ENCODE data around the gene SKAP1. TPM values are rescaled to one million over a fixed set of nuclear protein-coding genes. Genes with fewer than 3 reads are reported as not detected.

Gene SKAP1
- total RNA-seq, 1 experiment from 2014 or later, result 0.31 TPM

DNA sequence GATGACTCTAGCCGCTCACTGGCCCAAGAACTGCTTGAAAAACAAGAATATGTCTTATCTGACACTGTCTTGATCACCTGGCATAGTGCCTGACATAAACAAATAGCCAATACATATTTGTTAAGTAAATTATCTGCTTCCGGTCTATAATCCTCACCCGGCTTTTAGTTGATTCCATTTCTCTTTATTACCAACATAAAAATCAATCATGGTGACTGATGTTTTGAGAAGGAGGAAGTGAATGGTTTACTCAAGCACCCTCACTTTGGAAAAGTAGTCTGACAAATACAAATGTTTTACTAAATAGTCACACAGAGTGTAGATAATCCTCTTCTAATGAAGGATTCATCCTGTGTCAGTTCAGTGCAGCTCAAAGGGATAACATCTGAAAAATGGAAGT lies 47.0 kb downstream of the SKAP1 start:
- ChIA-PET POLR2A (ENCODE audit: unreplicated experiment) (no interaction called here), CTCF (interaction anchor here (0.6 kb wide), 1 partner anchor 225 kb away, joined by 4 read pairs; no protein-coding TSS in a partner anchor)
- Histone ChIP-seq H4K20me1 (ENCODE audit: insufficient read depth) (no peaks in the 10 kb centered on the region), H3K79me2 (ENCODE audit: low read depth) (no peaks in the 10 kb centered on the region), H3K4me1 (replicated peaks; ENCODE audit: insufficient read depth) (no peaks in the 10 kb centered on the region), H3F3A (ENCODE audit: insufficient read depth, low read depth) (no peaks in the 10 kb centered on the region), H3K9me3 (ENCODE audit: insufficient read depth, low read depth) (0 out of 2 replicates have a peak, but pooled peaks cover 3% of the 10 kb centered on the region), H3K36me3 (ENCODE audit: low read depth) (no peaks in the 10 kb centered on the region), H3K27me3 (ENCODE audit: insufficient read depth, low read depth) (no peaks in the 10 kb centered on the region), H3K4me2 (no peak overlapping the region), H3K4me3 (no peak overlapping the region), H3K27ac (no peak overlapping the region), H2AFZ (no peak overlapping the region), H3K9me2 (ENCODE audit: insufficient read depth) (no peaks in the 10 kb centered on the region)
- TF ChIP-seq EZH2 (IDR thresholded peaks at IDR 0.05; ENCODE audit: low read depth) (no peak), CTCF (conservative IDR thresholded peaks at IDR 0.05) (no peak)
- intact Hi-C loops (cut with micrococcal nuclease; ENCODE audit: unreplicated experiment), result no loop called here
- BruUV-seq (replicated peaks), result no TSS peak
- DNase-seq, result no peak

- Histone ChIP-seq H3K4me2 (no peak overlapping the region), H2AFZ (no peak overlapping the region), H3F3A (ENCODE audit: insufficient read depth, low read depth) (no peaks in the 10 kb centered on the region), H4K20me1 (ENCODE audit: insufficient read depth) (no peaks in the 10 kb centered on the region), H3K4me3 (no peak overlapping the region), H3K27me3 (ENCODE audit: insufficient read depth, low read depth) (no peaks in the 10 kb centered on the region), H3K9me3 (ENCODE audit: insufficient read depth, low read depth) (no peaks in the 10 kb centered on the region), H3K36me3 (ENCODE audit: low read depth) (no peaks in the 10 kb centered on the region), H3K79me2 (ENCODE audit: low read depth) (no peaks in the 10 kb centered on the region), H3K4me1 (replicated peaks; ENCODE audit: insufficient read depth) (no peaks in the 10 kb centered on the region), H3K9me2 (ENCODE audit: insufficient read depth) (no peaks in the 10 kb centered on the region), H3K27ac (no peak overlapping the region)
- CTCF ChIA-PET, result interaction anchor here (0.6 kb wide), 1 partner anchor 231 kb away, joined by 16 read pairs; no protein-coding TSS in a partner anchor
- POLR2A ChIA-PET (ENCODE audit: unreplicated experiment), result no interaction called here
- TF ChIP-seq CTCF (conservative IDR thresholded peaks at IDR 0.05) (no peak), EZH2 (IDR thresholded peaks at IDR 0.05; ENCODE audit: low read depth) (no peak)
- intact Hi-C loops (cut with micrococcal nuclease; ENCODE audit: unreplicated experiment), result no loop called here
- DNase-seq, result no peak
- no TSS peak for BruUV-seq (replicated peaks)
Observed at GRCh38 chr17:48378708-48379392, 51.2 kb downstream of the SKAP1 start.

- H3K4me1 ChIP-seq (replicated peaks; ENCODE audit: insufficient read depth), result no peaks in the 10 kb centered on the region
- H4K20me1 ChIP-seq (ENCODE audit: insufficient read depth), result no peaks in the 10 kb centered on the region
- H3K79me2 ChIP-seq (ENCODE audit: low read depth), result no peaks in the 10 kb centered on the region
- no peak for DNase-seq
- POLR2A ChIA-PET (ENCODE audit: unreplicated experiment), result no interaction called here
- no peaks in the 10 kb centered on the region for H3K36me3 ChIP-seq (ENCODE audit: low read depth)
- H3F3A ChIP-seq (ENCODE audit: insufficient read depth, low read depth), result no peaks in the 10 kb centered on the region
- no peak overlapping the region for H3K4me3 ChIP-seq
- no peak overlapping the region for H3K27ac ChIP-seq
- no peaks in the 10 kb centered on the region for H3K9me3 ChIP-seq (ENCODE audit: insufficient read depth, low read depth)
- no peaks in the 10 kb centered on the region for H3K27me3 ChIP-seq (ENCODE audit: insufficient read depth, low read depth)
- no peak overlapping the region for H2AFZ ChIP-seq
- H3K9me2 ChIP-seq (ENCODE audit: insufficient read depth), result no peaks in the 10 kb centered on the region
- TF ChIP-seq CTCF (conservative IDR thresholded peaks at IDR 0.05) (no peak), EZH2 (IDR thresholded peaks at IDR 0.05; ENCODE audit: low read depth) (no peak)
- intact Hi-C loops (cut with micrococcal nuclease; ENCODE audit: unreplicated experiment), result no loop called here
- CTCF ChIA-PET, result no interaction called here
- BruUV-seq (replicated peaks), result no TSS peak
- no peak overlapping the region for H3K4me2 ChIP-seq
Observed at GRCh38 chr17:48378238-48378637, 51.8 kb downstream of the SKAP1 start.
